Umbilical cord (tissue), 2 donors: ENCODE data around the gene MKRN2. TPM values are rescaled to one million over a fixed set of nuclear protein-coding genes. Genes with fewer than 3 reads are reported as not detected.
"Not testable (repeated sequence)": the region's sequence is repeated elsewhere in the genome, so short reads cannot be mapped to it uniquely, and the experiment has no call there.

ENCODE experiments used
- DNase-seq: peaks from one replicate; pipeline ENCODE4 v3.0.0-alpha.2; 2015; ENCODE audit warnings: low spot score
- total RNA-seq: library from RNA; depleted of rRNA; stranded (reverse); fragments of >200 nt; gene quantifications from one replicate; pipeline ENCODE4 v1.2.3, GENCODE V29; 2014; ENCODE audit warnings: low replicate concordance; ENCODE audit not compliant: insufficient read depth

The MKRN2 gene
- total RNA-seq, 1 donor from 2014 or later = 37.6 TPM

DNA sequence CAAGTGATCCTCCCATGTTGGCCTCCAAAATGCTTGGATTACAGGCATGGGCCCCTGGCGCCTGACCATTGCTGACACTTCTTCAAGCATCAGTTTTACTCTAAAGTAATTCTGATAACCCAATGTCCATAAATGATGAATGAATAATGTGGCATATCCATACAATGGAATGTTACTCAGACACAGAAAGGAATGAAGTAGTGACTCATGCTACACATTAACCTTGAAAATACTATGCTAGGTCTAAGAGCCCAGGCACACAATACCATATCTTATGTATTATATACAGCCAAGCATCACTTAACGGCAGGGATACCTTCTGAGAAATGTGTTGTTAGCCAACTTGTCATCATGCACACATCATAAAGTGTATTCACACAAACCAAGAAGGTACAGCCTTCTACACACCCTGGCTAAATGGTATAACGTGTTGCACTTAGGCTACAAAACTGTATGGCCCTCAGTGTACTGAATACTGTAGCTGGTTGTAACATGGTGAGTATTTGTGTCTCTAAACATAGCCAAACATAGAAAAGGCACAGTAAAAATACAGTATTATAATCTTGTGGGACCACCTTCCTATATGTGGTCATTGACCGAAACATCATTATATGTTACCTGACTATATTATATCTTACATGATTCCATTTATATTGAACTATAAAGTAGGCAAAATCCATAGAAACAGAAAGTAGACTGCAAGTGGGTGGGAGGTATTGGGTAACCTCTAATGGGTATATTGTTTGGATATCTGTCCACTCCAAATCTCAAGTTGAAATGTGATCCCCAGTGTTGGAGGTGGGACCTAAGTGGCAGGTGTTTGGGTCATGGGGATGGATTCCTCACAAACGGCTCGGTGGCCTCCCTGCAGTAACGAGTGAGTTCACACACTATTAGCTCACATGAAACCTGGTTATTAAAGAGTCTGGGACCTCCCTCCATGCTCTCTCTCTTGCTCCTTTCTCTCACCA, 31.4 kb downstream of the MKRN2 start:
- no peak for DNase-seq

DNA sequence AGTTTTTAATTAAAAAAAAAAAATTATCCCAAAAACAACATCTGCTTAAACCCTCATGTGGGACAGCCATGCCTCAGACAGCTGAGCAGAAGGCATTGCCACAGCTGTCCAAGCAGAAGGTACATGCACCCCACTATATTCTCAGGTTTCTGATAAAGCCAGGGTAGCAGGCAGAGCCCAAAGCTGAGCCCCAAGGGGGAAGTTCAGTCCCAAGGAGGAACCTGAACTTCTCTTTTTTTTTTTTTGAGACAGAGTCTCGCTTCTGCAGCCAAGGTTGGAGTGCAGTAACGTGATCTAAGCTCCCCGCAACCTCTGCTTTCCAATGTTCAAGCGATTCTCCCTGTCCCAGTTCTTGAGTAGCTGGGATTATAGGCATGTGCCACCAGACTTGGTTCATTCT, 33.2 kb downstream of the MKRN2 start:
- no peak for DNase-seq

DNA sequence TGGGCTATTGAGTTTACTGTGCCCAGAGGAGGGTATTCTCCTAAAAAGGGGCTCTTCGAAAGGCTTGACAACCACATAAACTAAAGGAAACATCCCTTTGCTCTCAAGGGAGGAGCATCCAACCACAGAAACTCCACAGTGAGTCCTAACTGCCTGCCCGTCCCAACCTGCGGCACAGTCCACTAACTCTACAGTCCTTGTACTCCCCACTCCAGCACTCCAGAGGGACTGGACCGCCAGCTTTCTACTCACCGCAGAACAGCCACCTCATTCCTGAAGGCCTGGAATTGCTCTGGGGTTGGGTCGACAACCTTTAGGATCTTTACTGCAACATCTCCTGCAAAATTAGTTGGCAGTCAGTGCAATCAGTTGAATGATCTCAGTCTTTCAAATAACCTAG, 34.6 kb downstream of the MKRN2 start:
- no peak for DNase-seq

DNA sequence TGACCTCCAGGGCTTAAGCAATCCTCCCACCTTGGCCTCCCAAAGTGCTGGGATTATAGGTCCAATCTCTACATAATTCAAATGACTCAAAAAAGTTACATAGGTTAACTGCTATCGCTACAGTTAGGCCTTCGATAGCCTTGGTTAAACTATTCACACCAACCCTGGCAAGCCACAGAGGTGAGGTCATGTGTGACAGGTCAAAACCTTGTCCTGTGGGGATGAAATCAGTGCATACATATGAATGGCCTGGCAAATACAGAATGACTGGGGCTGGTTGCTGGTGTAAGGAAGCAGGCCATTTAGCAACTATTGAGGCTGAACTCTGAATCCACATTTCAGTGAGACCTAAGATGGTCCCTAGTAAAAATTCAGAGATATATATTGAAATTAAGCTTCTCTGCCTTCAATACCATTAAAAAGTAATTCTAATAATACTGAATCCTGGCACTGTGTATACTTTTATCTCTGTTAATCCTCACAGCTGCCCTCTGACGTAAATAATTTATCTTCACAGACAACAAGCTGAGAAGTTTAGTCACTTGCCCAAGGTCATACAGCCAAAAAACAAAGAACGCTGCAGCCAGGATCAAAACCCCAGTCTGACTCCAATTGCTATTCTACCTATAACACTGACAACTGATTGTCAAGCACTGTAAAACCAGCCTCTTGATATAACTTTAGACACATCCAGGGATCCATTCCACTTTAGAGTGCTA, 35.3 kb downstream of the MKRN2 start:
- DNase-seq = no peak

DNA sequence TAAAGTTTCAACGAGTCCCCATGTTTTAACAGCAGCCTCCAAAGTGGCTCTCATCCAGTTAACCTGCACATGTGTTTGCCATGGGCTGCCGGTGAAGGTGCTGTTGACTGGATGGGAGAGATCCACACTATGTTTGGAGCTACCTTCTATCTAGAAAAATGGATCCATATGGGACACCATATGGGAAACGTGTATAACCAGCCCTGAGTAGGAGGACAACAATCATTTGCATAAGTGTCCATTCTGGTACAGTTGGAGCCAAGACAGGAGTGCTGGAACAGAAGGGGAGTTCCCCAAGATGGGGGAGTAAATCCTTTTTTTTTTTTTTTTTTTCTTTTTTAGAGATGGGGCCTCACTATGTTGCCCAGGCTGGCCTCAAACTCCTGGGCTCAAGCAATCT, 36.6 kb downstream of the MKRN2 start:
- no peak for DNase-seq

DNA sequence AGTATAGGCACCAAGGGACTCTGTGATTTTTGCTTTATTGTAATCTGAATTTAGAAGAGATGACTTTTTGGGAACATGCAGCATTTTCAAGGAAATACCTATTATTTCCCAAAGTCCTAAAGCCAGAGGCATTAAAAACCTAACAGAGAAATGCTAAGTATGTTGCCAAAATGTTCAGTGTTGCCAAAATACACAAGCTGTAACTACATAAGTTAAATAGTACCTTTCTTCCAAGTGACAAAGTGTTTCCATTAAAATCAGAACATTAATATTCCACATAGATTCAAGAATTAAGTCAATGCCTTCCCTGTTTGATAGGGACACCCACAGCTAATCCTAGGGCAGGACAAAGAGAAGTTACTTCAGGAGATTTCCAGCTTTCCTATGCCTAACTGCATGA, 42.0 kb downstream of the MKRN2 start:
- DNase-seq = no peak

DNA sequence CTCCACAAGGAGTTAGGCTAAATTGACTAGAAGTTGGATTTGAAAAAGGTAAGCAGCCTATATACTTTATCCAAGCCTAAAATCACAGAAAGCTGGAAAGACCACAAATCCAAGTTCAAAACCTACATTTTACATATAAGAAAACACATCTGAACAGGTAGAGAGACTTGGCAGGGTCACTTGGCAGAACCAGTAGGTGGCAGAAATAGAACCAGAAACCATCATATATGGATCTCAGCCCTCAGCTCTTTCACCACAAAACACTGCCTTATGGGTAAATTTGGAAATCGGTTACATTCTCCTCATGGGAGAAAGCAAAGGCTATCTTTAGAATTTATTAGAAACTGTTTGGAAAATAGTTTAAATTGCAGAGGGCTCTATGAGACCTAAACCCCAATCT, 44.2 kb downstream of the MKRN2 start:
- no peak for DNase-seq

DNA sequence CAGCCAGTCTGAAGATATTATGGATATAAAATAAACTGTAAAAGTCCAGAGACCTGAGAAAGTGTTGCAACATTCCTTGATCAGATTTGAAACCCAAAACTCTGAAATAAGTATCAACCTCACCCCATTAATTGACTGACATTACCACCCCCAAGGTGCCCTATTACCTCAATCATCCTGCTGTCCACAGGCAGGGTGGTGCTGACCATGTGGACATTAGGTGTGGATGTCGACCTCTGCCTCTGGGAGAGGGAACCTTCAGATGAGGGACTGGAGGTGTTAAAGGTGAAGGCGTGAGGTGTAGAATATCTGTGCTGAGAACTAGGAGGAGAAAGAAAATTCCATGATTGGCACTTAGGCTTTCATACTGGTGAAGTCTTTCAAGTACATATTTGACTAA, 47.1 kb downstream of the MKRN2 start:
- DNase-seq = no peak

DNA sequence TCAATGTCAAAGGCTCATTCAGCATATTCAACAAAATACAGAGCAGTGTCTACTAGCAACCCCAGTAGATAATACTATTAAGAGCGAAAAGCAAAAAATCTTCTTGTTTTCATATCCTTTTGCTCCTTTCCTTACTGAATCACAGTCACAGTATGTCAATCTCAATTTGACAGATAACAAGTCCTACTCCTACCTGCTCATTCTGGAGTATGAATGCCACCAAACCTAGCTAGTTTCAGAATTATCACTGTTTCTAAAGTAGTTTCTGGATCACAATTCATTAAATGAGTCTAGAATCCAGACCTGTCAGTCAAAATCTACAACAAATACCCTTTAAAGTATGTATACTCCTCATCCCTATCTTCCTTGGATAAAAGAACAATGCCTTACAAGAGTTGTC, 51.5 kb downstream of the MKRN2 start:
- no peak for DNase-seq

DNA sequence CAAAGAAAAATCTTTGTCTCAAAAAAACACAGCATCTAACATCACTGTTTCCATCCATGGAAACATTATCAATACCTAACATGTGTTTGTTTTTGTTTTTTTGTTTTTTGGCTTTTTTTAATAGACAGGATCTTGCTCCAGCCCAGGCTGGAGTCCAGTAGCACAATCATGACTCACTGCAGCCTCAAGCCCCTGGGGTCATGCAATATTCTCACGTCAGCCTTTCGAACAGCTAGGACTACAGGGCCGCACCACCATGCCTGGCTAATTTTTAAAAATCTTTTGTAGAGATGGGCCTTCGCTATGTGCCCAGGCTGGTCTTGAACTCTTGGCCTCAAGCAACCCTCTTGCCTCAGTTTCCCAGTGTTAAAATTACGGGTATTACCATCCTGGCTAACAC, 54.2 kb downstream of the MKRN2 start:
- no peak for DNase-seq

DNA sequence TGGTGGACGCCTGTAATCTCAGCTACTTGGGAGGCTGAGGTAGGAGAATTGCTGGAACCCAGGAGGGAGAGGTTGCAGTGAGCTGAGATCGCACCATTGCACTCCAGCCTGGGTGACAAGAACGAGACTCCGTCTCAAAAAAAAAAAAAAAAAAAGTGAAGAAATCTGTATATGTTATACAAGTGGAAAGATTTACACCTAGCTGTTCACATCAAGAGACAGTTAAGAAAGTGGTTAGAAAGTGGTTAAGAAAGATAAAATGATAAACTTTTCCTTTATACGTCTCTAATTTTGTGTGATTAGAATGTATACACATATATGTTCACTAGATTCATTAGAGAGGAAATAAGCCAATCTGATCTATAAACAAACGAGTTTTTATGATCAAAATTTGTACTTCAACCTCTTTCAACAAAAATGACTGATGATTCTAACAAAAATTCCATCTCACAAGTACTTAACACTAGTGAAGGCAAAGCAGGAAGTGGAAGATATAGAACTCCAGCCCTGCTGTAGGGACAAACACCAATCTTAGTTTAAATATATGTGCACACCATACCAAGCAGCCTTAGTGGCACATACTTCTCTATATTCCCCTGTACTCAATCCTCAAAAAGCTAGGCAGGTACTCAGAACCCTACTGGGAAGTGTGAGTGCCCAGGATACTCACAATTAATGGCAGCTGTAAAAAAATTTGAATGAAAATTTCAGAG, 55.8 kb downstream of the MKRN2 start:
- no peak for DNase-seq

DNA sequence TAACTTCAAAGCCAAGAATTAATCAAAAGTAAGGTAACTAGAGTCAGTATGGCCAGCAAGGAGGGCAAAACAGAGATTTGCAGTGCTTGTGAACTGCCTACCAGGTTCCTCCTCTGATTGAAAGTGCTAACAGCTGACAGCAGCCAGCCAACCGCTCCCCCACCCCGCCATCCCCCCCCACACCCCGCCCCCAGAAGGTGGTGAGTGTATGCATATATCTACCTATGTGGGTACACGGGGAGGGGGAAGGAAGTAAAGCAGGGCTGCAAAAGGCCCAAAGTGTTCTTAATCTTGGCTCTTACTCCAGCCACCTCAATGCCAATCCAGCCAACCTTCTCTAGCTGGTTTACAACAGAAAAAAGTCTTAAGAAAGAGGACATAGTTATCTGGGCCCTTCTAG, 56.4 kb downstream of the MKRN2 start:
- no peak for DNase-seq

DNA sequence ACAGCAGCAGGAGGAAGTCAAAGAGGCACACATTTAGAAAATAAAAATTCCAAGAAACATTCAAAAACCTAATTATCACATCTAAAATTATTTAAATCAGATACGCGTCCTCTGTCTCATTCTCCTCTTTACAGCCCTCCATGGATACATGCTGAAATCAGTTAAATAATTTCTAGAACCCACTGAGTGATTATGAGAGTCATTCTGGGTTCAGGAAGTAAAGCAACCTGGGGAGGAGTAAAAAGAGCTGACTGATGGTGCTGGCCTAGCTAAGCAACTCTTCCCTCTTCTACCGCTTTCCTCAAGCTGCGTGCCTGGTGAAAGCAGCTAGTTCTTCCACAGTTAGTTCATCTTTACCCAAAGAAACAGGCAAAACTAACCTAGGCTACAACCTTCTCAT, 58.4 kb downstream of the MKRN2 start:
- DNase-seq = no peak

DNA sequence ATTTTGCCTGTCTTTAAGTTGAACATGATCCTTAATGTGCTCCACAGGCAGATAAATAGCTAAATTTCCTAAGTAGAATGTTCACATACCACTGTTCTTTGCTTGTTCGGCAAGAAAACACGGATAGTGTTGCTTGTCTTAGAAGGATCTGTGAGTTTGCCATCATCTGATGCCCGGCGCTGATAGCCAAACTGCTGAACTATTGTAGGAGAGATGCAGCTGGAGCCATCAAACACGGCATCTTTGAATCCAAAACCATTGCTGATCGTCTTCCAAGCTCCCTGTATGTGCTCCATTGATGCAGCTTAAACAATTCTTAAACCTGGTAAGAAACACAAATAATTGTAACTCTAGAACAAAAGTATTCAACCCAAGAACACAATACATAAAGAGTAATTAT, 61.5 kb downstream of the MKRN2 start:
- no peak for DNase-seq

DNA sequence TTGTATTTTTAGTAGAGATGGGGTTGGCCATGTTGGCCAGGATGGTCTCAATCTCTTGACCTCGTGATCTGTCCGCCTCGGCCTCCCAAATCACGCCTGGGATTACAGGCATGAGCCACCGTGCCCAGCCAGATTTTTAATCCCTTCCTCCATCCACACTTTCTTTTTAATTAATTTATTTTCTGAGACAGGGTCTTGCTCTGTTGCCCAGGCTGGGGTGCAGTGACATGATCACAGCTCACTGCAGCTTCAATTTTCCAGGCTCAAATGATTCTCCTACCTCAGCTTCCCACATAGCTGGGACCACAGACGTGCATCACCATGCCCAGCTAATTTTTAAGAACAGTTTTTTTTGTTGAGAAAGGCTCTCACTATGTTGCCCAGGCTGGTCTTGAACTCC, 63.4 kb downstream of the MKRN2 start:
- DNase-seq = no peak

DNA sequence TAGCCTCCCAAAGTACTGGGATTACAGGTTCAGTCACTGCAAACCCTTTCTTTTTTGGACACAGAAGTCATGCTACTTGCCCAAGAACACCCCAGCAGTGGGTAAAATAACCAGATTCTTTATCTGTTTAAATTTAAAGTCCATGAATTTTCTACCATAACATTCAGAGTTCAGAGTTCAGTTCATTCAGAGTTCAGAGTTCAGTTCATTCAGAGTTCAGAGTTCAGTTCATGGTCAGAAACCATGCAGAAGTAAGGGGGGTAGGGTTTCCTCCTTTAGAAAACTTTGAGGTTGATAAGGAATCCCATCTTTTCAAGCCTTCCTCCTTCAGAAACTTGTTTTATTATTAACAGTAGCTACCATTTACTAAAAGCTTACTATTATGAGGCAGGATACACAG, 63.8 kb downstream of the MKRN2 start:
- no peak for DNase-seq

DNA sequence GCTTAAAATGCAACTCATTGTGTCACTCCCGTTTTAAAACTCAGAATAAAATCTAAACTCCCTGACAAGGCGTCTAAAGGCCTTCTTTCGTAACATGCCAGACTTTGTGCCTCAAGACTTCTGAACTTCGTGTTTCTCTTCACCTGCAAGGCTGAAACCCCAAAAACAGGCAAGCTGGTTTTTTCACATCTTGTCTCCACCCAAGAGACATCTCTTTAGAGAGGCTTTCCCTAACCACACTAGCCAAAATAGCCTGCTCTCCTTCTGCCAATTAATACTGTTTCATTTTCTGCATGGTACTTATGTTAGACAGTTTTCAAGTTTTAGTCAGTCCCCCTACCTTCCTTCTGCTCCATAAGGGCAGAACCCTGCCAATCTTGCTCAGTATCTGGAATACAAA, 65.4 kb downstream of the MKRN2 start:
- no peak for DNase-seq

DNA sequence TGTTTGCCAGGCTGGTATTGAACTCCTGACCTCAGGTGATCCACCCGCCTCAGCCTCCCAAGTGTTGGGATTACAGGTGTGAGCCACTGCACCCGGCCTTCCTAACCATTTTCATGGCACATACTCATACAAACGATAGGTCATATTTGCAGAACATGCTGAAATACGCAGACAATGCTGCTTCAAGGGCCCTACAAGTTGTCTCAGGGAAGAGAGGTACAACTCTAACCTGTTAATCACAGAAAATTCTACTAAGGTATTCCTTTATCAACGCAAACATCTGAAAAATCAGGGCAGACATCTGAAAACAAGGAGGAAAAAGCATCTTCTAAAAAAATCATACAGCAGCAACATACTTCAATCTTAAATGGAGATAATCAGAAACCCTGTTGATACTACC, 67.2 kb downstream of the MKRN2 start:
- DNase-seq = no peak

DNA sequence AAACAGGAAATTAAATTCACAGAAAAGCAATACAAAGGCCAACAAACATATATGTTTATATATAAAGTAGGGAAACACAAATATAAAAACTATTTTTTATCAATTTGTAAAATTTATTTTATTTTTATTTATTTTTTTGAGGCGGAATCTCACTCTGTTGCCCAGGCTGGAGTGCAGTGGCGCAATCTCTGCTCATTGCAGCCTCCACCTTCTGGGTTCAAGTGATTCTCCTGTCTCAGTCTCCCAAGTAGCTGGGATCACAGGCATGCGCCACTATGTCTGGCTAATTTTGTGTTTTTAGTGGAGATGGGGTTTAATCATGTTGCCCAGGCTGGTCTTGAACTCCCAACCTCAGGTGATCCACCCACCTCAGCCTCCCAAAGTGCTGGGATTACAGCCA, 68.1 kb downstream of the MKRN2 start:
- DNase-seq = not testable (repeated sequence)

DNA sequence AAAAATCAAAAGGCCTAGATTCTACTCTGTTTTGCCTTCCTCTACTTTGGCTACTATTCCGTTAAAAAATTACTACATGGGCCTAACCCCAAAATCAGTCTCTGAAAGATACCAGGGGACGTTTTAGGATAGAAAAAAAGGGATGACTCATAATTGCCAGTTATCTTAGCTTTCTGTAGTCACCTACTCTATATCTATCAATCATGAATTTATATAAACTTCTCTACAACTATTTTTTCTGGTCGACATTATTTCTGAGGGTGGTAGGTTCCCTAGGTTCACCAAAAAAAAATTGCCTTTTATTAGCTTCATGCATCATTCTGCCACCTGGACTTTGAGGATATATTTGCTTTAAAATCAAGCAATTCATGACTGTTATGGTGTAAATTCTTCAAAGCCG, 70.5 kb downstream of the MKRN2 start:
- no peak for DNase-seq

DNA sequence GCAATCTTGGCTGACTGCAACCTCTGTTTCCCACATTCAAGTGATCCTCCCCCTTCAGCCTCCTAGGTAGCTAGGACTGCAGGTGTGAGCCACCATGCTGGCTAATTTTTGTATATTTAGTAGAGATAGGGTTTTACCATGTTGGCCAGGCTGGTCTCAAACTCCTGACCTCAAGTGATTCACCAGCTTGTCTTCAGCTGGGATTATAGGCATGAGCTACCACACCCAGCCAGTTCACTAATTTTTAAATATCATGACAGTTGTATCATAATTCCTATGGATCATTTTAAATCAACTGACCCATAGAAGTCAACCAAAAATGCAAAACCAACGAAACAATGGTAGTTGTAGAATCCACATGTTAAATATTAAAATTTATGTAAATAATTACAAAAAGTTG, 71.9 kb downstream of the MKRN2 start:
- DNase-seq = no peak

DNA sequence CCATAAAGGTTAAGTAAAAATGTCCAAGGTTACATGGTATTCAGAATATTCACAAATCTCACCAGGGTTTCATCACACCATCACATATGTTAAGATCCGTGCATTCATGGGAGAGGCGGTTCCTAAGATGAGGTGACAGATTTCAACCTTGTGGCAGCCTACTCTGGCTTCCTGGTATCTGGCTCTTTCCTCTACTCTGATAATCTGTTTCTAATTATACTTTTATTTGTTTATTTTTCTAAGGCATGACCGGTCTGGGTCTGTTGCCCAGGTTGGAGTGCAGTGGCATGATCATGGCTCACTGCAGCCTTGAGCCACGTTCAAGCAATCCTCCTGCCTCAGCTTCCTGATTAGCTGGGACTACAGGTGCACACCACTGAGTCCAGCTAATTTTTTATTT, 72.7 kb downstream of the MKRN2 start:
- no peak for DNase-seq
